ENCODE results near the gene CLCN6. TPM values are rescaled to one million over a fixed set of nuclear protein-coding genes. Genes with fewer than 3 reads are reported as not detected.
A peak's percentile ranks its signal among the peaks of the same experiment; 100 is the strongest.

Gene CLCN6
- 10 to 100 TPM in 2 of 6 experiments, 1 to 10 TPM in 4; 4.2 to 12.7 (median 9.2) TPM for total RNA-seq
- long read RNA-seq, partial matches to known transcripts, result 1 of 1 reads
- long read RNA-seq, other reads (novel, unspliced or antisense), result 0 of 1 reads

GRCh38 chr1:11805422-11806306 is at the start of gene CLCN6, which contains the start of gene MTHFR:
CLCN6 (plus strand) TSS chr1:11806191; CDS start chr1:11806263, 72 bp downstream.
MTHFR (minus strand) TSS chr1:11805964; CDS start chr1:11803116, 2,848 bp downstream.
- peak within 1 kb of the TSS; percentile 63 to 75 (median 64) for H3K4me3 ChIP-seq
- no peaks in the 10 kb centered on the region for H3K9me3 ChIP-seq
- H3K27me3 ChIP-seq, result no peaks in the 10 kb centered on the region
- intact Hi-C loops (cut with DNase I), result no loop called here
- no peak for TF ChIP-seq CTCF (IDR thresholded peaks at IDR 0.05)
- peak; percentile 98 for TF ChIP-seq POLR2A (IDR thresholded peaks at IDR 0.05)
- H3K36me3 ChIP-seq, result peaks cover 0 to 19% (median 3%) of the 10 kb centered on the region in 4 donors
- 0% methylated on average over 30 of the region's 72 CpGs for WGBS (ENCODE audit: insufficient coverage, low coverage, low lambda C conversion rate, missing lambda C conversion rate)
- ATAC-seq (peak; percentile 78 to 91 (median 88)), DNase-seq (peak; percentile 100)
- peaks cover 0 to 41% (median 23%) of the 10 kb centered on the region in 4 donors for H3K4me1 ChIP-seq
- peak within 1 kb of the TSS; percentile 96 to 100 (median 97) for H3K27ac ChIP-seq

- H3K4me3 ChIP-seq, result no peak overlapping the region
- H3K27me3 ChIP-seq, result no peaks in the 10 kb centered on the region
- no peak overlapping the region for H3K27ac ChIP-seq
- H3K36me3 ChIP-seq, result no peaks in the 10 kb centered on the region
- no peak for ATAC-seq
- no peak for TF ChIP-seq CTCF (IDR thresholded peaks at IDR 0.05)
- TF ChIP-seq POLR2A (IDR thresholded peaks at IDR 0.05), result no peak
- DNase-seq, result no peak
- intact Hi-C loops (cut with DNase I), result no loop called here
- 94% methylated on average over 1 of the region's 1 CpG for WGBS (ENCODE audit: insufficient coverage, low coverage, low lambda C conversion rate, missing lambda C conversion rate)
- H3K9me3 ChIP-seq, result no peaks in the 10 kb centered on the region
- no peaks in the 10 kb centered on the region for H3K4me1 ChIP-seq
Measured at GRCh38 chr1:11757047-11757446, 48.9 kb upstream of the CLCN6 start.

DNA sequence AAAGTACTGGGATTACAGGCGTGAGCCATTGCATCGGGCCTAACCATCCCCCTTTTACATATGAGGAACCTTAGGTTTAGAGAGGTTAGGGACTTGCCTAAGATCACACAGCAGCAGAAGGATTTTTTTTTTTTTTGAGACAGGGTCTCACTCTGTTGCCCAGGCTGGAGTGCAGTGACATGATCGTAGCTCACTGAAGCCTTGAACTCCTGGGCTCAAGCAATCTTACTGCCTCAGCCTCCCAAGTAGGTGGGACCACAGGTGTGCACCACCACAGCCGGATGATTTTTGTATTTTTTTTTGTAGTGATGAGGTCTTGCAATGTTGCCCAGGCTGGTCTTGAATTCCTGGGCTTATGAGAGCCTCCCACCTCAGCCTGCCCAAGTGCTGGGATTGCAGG is 46.2 kb upstream of the CLCN6 start:
- Histone ChIP-seq H3K36me3 (no peaks in the 10 kb centered on the region), H3K4me1 (no peaks in the 10 kb centered on the region), H3K4me3 (no peak overlapping the region), H3K27me3 (no peaks in the 10 kb centered on the region), H3K27ac (no peak overlapping the region), H3K9me3 (no peaks in the 10 kb centered on the region)
- no peak for ATAC-seq
- WGBS (ENCODE audit: insufficient coverage, low coverage, low lambda C conversion rate, missing lambda C conversion rate), result 75% methylated on average over 4 of the region's 4 CpGs
- DNase-seq, result no peak
- no peak for TF ChIP-seq POLR2A (IDR thresholded peaks at IDR 0.05)
- no peak for TF ChIP-seq CTCF (IDR thresholded peaks at IDR 0.05)
- intact Hi-C loops (cut with DNase I), result no loop called here

DNA sequence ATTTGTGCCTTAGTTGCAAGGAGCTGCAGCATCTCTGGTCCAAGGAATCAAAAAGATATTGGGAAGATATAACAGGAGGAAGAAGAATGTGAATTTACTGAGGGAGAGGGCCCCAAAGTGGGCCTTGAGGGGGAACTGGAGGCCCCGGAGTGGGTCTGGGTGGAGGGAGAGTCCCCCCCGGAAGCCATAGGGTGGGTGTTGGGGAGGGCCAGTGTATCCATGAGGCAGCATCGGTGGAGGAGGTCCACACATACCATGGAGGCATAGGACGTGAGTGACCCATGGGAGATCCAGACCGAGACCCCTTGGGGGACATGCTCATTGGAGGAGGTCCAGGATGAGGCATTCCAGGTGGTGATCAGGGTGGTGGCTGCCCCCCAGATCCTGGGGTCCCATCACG is 44.7 kb upstream of the CLCN6 start:
- no peaks in the 10 kb centered on the region for H3K4me1 ChIP-seq
- no peak overlapping the region for H3K4me3 ChIP-seq
- no peaks in the 10 kb centered on the region for H3K9me3 ChIP-seq
- no peaks in the 10 kb centered on the region for H3K27me3 ChIP-seq
- H3K27ac ChIP-seq, result no peak overlapping the region
- WGBS (ENCODE audit: insufficient coverage, low coverage, low lambda C conversion rate, missing lambda C conversion rate), result 82% methylated on average over 4 of the region's 6 CpGs
- intact Hi-C loops (cut with DNase I), result no loop called here
- TF ChIP-seq POLR2A (IDR thresholded peaks at IDR 0.05), result no peak
- TF ChIP-seq CTCF (IDR thresholded peaks at IDR 0.05), result no peak
- DNase-seq (no peak), ATAC-seq (peak in 1 of 4 donors; percentile 6)
- H3K36me3 ChIP-seq, result no peaks in the 10 kb centered on the region

Measured in right lobe of liver (tissue), 6 donors.